Thymus (tissue), 11 donors: ENCODE results near the gene NRXN3. TPM values are rescaled to one million over a fixed set of nuclear protein-coding genes. Genes with fewer than 3 reads are reported as not detected.

Source experiments
- DNase-seq, 9 donors: peaks; one replicate each; pipeline ENCODE4 v3.0.0-alpha.2; 2013; ENCODE audit warnings: low spot score in 9 of 9, low read depth in 6 of 9, missing footprints in 1 of 9
- H3K27ac ChIP-seq, 2 donors: one replicate each; pipeline ENCODE4 v1.5.1; 2013; ENCODE audit warnings: control low read depth in 1 of 2, low read depth in 1 of 2, low read length in 1 of 2, mild to moderate bottlenecking in 1 of 2, moderate library complexity in 1 of 2
- H3K27me3 ChIP-seq, 2 donors: one replicate each; pipeline ENCODE4 v1.5.1; 2013; ENCODE audit warnings: low read length in 1 of 2; ENCODE audit not compliant: control insufficient read depth in 2 of 2, insufficient read depth in 1 of 2
- H3K36me3 ChIP-seq, 2 donors: one replicate each; pipeline ENCODE4 v1.5.1; 2013; ENCODE audit warnings: low read length in 1 of 2, mild to moderate bottlenecking in 1 of 2, moderate library complexity in 1 of 2; ENCODE audit not compliant: control insufficient read depth in 2 of 2, insufficient read depth in 2 of 2
- H3K4me1 ChIP-seq, 2 donors: one replicate each; pipeline ENCODE4 v1.5.1; 2013; ENCODE audit warnings: low read length in 2 of 2; ENCODE audit not compliant: control insufficient read depth in 2 of 2, insufficient read depth in 2 of 2
- H3K4me3 ChIP-seq, 2 donors: one replicate each; pipeline ENCODE4 v1.5.1; 2013; ENCODE audit warnings: low read length in 2 of 2, control low read depth in 1 of 2, mild to moderate bottlenecking in 1 of 2
- H3K9me3 ChIP-seq, 2 donors: one replicate each; pipeline ENCODE4 v1.5.1; 2013; ENCODE audit warnings: low read length in 1 of 2, mild to moderate bottlenecking in 1 of 2; ENCODE audit not compliant: control insufficient read depth in 2 of 2, insufficient read depth in 1 of 2
- WGBS: extraction: QIAGEN DNeasy Blood & Tissue Kit; methylation state at CpG from one replicate; pipeline ENCODE4 v1.1.7; 2013; 5-methylcytosine and 5-hydroxymethylcytosine counted together
- polyA plus RNA-seq: library from polyadenylated mRNA; stranded (reverse); fragments of 200-250 nt; gene quantifications from one replicate; pipeline ENCODE4 v1.2.3, GENCODE V29; 2013
- total RNA-seq: library from RNA; stranded (reverse); fragments of 120-200 nt; gene quantifications from one replicate; pipeline ENCODE4 v1.2.4, GENCODE V29; 2013
- donor health status: healthy.

NRXN3 gene
- total and polyA plus RNA-seq, 2 donors: 1.5 to 3.7 TPM

- no peaks in the 10 kb centered on the region for H3K36me3 ChIP-seq
- WGBS: 75% methylated on average over 12 of the region's 12 CpGs
- no peak overlapping the region for H3K4me3 ChIP-seq
- H3K9me3 ChIP-seq: no peaks in the 10 kb centered on the region
- no peaks in the 10 kb centered on the region for H3K4me1 ChIP-seq
- no peak overlapping the region for H3K27ac ChIP-seq
- peaks cover 0 to 3% of the 10 kb centered on the region in 2 donors for H3K27me3 ChIP-seq
- no peak for DNase-seq
Measured at GRCh38 chr14:78834766-78835451, 664.7 kb downstream of the NRXN3 start.

- H3K9me3 ChIP-seq: no peaks in the 10 kb centered on the region
- no peak for DNase-seq
- no peak overlapping the region for H3K4me3 ChIP-seq
- 90% methylated on average over 1 of the region's 1 CpG for WGBS
- H3K27me3 ChIP-seq: peaks cover 0 to 3% of the 10 kb centered on the region in 2 donors
- no peak overlapping the region for H3K27ac ChIP-seq
- no peaks in the 10 kb centered on the region for H3K4me1 ChIP-seq
- H3K36me3 ChIP-seq: no peaks in the 10 kb centered on the region
Measured at GRCh38 chr14:78835909-78836308, 665.7 kb downstream of the NRXN3 start.

DNA sequence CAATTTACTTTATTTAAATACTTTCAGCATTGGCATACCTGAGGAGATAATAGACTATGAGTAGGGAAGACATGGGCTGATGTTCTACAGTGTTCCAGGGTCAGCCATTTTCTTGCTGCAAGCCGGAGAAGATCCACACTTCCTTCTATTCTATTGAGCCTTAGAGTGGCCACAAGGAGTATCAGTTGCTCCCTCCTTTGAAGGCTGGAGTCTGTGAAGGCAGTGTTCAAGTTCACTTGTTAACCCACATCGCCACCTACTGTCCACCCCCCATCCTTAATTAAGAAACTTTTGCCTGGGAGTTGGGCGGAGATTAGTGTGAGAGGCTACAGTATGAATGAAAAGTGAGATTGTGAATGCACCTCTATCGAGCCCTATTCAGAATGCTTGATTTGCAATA, 666.6 kb downstream of the NRXN3 start:
- Histone ChIP-seq H3K27ac (no peak overlapping the region), H3K9me3 (no peaks in the 10 kb centered on the region), H3K36me3 (no peaks in the 10 kb centered on the region), H3K4me3 (no peak overlapping the region), H3K4me1 (no peaks in the 10 kb centered on the region), H3K27me3 (peaks cover 0 to 3% of the 10 kb centered on the region in 2 donors)
- DNase-seq: peak in 3 of 9 donors; percentile 2 to 18 (median 18)
- WGBS: 27% methylated on average over 4 of the region's 4 CpGs

GRCh38 chr14:78838959-78839358, 668.8 kb downstream of the NRXN3 start:
- DNase-seq: no peak
- H3K4me3 ChIP-seq: no peak overlapping the region
- peaks cover 0 to 3% of the 10 kb centered on the region in 2 donors for H3K27me3 ChIP-seq
- H3K27ac ChIP-seq: no peak overlapping the region
- no peaks in the 10 kb centered on the region for H3K9me3 ChIP-seq
- no peaks in the 10 kb centered on the region for H3K4me1 ChIP-seq
- H3K36me3 ChIP-seq: no peaks in the 10 kb centered on the region
- whole genome bisulfite sequencing: 87% methylated on average over 2 of the region's 2 CpGs

DNA sequence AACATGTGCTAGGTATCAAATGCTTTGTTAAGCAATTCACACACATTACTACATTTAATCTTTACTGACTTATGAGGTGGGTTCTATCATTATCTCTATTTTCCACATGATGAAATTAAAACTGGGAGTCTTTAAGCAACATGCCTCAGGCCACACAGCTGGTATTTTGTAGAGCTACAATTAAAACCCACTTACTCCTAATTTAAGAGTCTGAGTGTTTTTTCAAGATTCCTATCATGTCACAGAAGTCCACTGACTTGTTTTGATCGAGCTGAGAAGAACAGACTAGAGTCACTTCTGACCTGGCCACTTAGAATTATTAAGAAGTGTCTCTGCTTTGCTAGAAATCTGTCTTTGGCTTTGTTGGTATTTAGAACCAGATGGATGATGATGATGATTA, 670.7 kb downstream of the NRXN3 start:
- no peaks in the 10 kb centered on the region for H3K9me3 ChIP-seq
- H3K4me3 ChIP-seq: no peak overlapping the region
- 44% methylated on average over 1 of the region's 1 CpG for WGBS
- H3K27ac ChIP-seq: no peak overlapping the region
- no peaks in the 10 kb centered on the region for H3K27me3 ChIP-seq
- H3K36me3 ChIP-seq: no peaks in the 10 kb centered on the region
- H3K4me1 ChIP-seq: no peaks in the 10 kb centered on the region
- no peak for DNase-seq

GRCh38 chr14:78847801-78848200, 677.6 kb downstream of the NRXN3 start:
- Histone ChIP-seq H3K36me3 (no peaks in the 10 kb centered on the region), H3K4me3 (no peak overlapping the region), H3K27ac (no peak overlapping the region), H3K27me3 (no peaks in the 10 kb centered on the region), H3K4me1 (no peaks in the 10 kb centered on the region), H3K9me3 (no peaks in the 10 kb centered on the region)
- no peak for DNase-seq
- WGBS: 62% methylated on average over 3 of the region's 3 CpGs

- peak in 4 of 9 donors; percentile 1 to 29 (median 12) for DNase-seq
- H3K36me3 ChIP-seq: no peaks in the 10 kb centered on the region
- H3K4me3 ChIP-seq: no peak overlapping the region
- no peaks in the 10 kb centered on the region for H3K4me1 ChIP-seq
- 30% methylated on average over 6 of the region's 6 CpGs for WGBS
- H3K27me3 ChIP-seq: no peaks in the 10 kb centered on the region
- H3K9me3 ChIP-seq: no peaks in the 10 kb centered on the region
- no peak overlapping the region for H3K27ac ChIP-seq
Measured at GRCh38 chr14:78848234-78848820, 678.2 kb downstream of the NRXN3 start.

DNA sequence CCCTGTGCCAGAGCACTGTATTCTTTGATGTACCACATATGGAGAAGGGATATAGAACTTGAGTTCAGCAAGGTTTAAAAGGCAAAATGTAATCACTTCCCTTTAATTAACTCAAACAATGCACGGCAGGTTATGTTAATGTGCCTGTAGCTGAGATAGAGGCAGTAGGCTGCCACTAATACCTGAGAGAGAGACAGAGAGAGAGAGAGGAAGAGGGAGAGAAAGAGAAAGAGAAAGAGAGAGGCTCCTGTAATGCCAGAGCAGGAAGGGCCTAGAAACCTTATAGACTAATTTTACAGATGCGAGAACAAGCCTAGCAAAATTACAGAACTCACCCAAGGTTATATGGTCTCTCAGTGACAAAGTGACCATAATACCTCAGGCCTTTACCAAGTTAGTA, 679.8 kb downstream of the NRXN3 start:
- Histone ChIP-seq H3K36me3 (no peaks in the 10 kb centered on the region), H3K9me3 (no peaks in the 10 kb centered on the region), H3K4me3 (no peak overlapping the region), H3K4me1 (no peaks in the 10 kb centered on the region), H3K27ac (no peak overlapping the region), H3K27me3 (no peaks in the 10 kb centered on the region)
- 73% methylated on average over 2 of the region's 2 CpGs for WGBS
- no peak for DNase-seq

- Histone ChIP-seq H3K36me3 (no peaks in the 10 kb centered on the region), H3K4me3 (no peak overlapping the region), H3K27ac (no peak overlapping the region), H3K4me1 (no peaks in the 10 kb centered on the region), H3K9me3 (no peaks in the 10 kb centered on the region), H3K27me3 (no peaks in the 10 kb centered on the region)
- DNase-seq: no peak
- 83% methylated on average over 3 of the region's 3 CpGs for WGBS
Measured at GRCh38 chr14:78851189-78851588, 681.0 kb downstream of the NRXN3 start.
